Common myeloid progenitor, CD34-positive (primary cell): Measurements from ENCODE around the gene KRTAP10-12.

ENCODE experiments used
- CTCF ChIA-PET: fragments of 350-600 bp; sonication (Branson Sonifier 250); formaldehyde crosslinking; loops from one replicate; lab custom pipeline; 2021; ENCODE audit warnings: antibody characterized with exemption; lab: Charles Lee
- POLR2A ChIA-PET: fragments of 350-600 bp; sonication (Branson Sonifier 250); formaldehyde crosslinking; loops from one replicate; lab custom pipeline; 2021; ENCODE audit warnings: antibody characterized with exemption; lab: Charles Lee
- DNase-seq, 3 donors: peaks; one replicate each; pipeline versions ENCODE4 v3.0.0 to v3.0.0-alpha.2; 2013
- H3K27ac ChIP-seq, 2 experiments: 1 replicate in 1 of 2; 2 replicates in 1 of 2; pipeline ENCODE4 v1.7.0; 2013; ENCODE audit warnings: inconsistent platforms in 2 of 2, low read length in 2 of 2, mild to moderate bottlenecking in 2 of 2, low read depth in 1 of 2, moderate library complexity in 1 of 2; ENCODE audit not compliant: severe bottlenecking in 2 of 2, insufficient read depth in 1 of 2, poor library complexity in 1 of 2
- H3K27me3 ChIP-seq, 5 experiments: replicated peaks in 2 of 5; 1 replicate in 3 of 5; 2 replicates in 2 of 5; pipeline versions ENCODE4 v1.6.1 to v1.7.0; 2013; ENCODE audit warnings: low read length in 4 of 5, mild to moderate bottlenecking in 2 of 5, moderate library complexity in 2 of 5, inconsistent platforms in 1 of 5; ENCODE audit not compliant: insufficient read depth in 5 of 5, control insufficient read depth in 4 of 5
- H3K36me3 ChIP-seq, 4 experiments: 1 replicate in 2 of 4; 2 replicates in 2 of 4; pipeline versions ENCODE4 v1.6.1 to v1.7.0; 2013; ENCODE audit warnings: low read length in 3 of 4, control low read depth in 1 of 4, mild to moderate bottlenecking in 1 of 4; ENCODE audit not compliant: control insufficient read depth in 4 of 4, insufficient read depth in 4 of 4
- H3K4me1 ChIP-seq, 4 experiments: 1 replicate in 3 of 4; 2 replicates in 1 of 4; pipeline versions ENCODE4 v1.6.1 to v1.7.1; 2013; ENCODE audit warnings: low read length in 3 of 4, mild to moderate bottlenecking in 3 of 4, control low read depth in 1 of 4, inconsistent platforms in 1 of 4, moderate library complexity in 1 of 4; ENCODE audit not compliant: control insufficient read depth in 4 of 4, insufficient read depth in 4 of 4; ENCODE audit errors: control extremely low read depth in 1 of 4
- H3K4me3 ChIP-seq, 7 experiments: 1 replicate in 4 of 7; 2 replicates in 3 of 7; pipeline versions ENCODE4 v1.5.1 to v1.7.0; 2013; ENCODE audit warnings: mild to moderate bottlenecking in 7 of 7, low read length in 6 of 7, moderate library complexity in 6 of 7, inconsistent platforms in 2 of 7, low read depth in 2 of 7, control low read depth in 1 of 7; ENCODE audit not compliant: insufficient read depth in 4 of 7, control insufficient read depth in 1 of 7; ENCODE audit errors: extremely low read depth in 1 of 7
- H3K9me3 ChIP-seq, 5 experiments: 1 replicate in 4 of 5; 2 replicates in 1 of 5; pipeline versions ENCODE4 v1.6.1 to v1.7.1; 2013; ENCODE audit warnings: low read length in 4 of 5, mild to moderate bottlenecking in 2 of 5, inconsistent platforms in 1 of 5, low read depth in 1 of 5, moderate library complexity in 1 of 5; ENCODE audit not compliant: control insufficient read depth in 4 of 5, insufficient read depth in 2 of 5; ENCODE audit errors: control extremely low read depth in 1 of 5
- WGBS: methylation state at CpG from one replicate; pipeline ENCODE4 v1.1.5; 2013; ENCODE audit not compliant: insufficient coverage; 5-methylcytosine and 5-hydroxymethylcytosine counted together

The KRTAP10-12 gene

DNA sequence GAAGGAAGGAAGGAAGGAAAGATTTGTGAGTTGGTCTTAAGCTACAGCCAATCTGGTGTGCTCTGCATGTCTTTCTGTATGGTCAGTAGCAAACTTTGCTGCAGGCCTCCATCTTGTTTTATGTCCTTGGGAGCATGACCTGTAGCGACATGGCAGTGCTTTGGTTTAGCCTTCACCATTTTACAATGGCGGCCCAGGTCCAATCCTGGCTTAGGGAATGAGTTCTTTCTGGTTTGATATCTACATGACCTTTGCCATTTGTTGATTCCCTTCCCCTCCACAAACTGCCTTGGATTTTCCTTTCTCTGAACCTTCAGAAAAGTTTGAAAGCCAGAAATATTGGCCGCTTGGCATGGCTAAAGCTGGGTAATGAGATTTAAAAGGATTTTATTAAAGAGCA is 44.9 kb downstream of the KRTAP10-12 start:
- ChIA-PET POLR2A (no interaction called here), CTCF (interaction anchor here (1.1 kb wide), 1 partner anchor 11 kb away, joined by 4 read pairs; no protein-coding TSS in a partner anchor)
- peaks cover 0 to 4% (median 0%) of the 10 kb centered on the region in 5 experiments for H3K27me3 ChIP-seq
- 100% methylated on average over 2 of the region's 3 CpGs for WGBS
- peaks cover 3 to 58% (median 40%) of the 10 kb centered on the region in 5 experiments for H3K9me3 ChIP-seq
- no peaks in the 10 kb centered on the region for H3K36me3 ChIP-seq
- no peaks in the 10 kb centered on the region for H3K4me1 ChIP-seq
- no peak overlapping the region for H3K4me3 ChIP-seq
- no peak for DNase-seq
- no peak overlapping the region for H3K27ac ChIP-seq

DNA sequence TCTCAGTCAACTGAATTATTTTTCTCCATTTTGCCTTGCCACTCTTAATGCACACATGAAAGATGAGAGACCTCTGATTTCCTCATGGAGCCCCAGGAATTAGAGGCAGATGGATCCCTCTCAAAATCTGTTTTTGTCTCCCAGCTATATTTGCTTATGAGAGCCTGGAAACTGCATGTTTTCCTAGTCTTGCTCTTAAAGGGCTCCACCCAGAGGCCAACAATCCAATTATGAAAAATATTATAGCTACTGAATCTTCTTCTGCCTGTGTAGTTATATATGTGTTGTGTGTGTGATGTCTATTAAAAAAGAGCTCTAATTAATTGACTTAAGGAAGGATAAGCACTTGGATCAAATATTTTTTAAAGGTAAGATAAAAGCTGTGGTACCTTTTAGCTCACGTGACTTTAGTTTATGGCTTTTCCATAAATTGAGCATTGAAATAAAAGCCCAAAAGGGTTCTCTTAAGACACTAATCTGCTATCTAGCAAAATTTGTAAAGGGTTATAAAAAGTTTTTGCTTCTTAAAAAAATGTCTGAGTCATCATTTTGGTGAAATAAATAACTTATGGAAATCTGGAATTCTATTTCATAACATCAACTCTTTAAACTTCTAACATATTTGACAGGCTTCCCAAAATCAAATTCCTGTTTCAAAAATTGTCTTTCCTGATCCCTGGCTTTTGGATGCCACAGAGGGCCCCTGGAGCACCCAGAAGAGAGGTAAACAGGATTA is 45.6 kb downstream of the KRTAP10-12 start:
- Histone ChIP-seq H3K4me3 (no peak overlapping the region), H3K36me3 (no peaks in the 10 kb centered on the region), H3K9me3 (peaks cover 3 to 52% (median 35%) of the 10 kb centered on the region in 5 experiments), H3K27ac (no peak overlapping the region), H3K27me3 (peaks cover 0 to 6% (median 0%) of the 10 kb centered on the region in 5 experiments), H3K4me1 (no peaks in the 10 kb centered on the region)
- peak in 1 of 3 donors; percentile 14 for DNase-seq
- ChIA-PET POLR2A (no interaction called here), CTCF (interaction anchor here (1.1 kb wide), 1 partner anchor 12 kb away, joined by 4 read pairs; no protein-coding TSS in a partner anchor)
- 100% methylated on average over 1 of the region's 1 CpG for WGBS
